ENCODE results near the gene ARMCX5. TPM values are rescaled to one million over a fixed set of nuclear protein-coding genes. Genes with fewer than 3 reads are reported as not detected.

ARMCX5 gene
- total RNA-seq, 1 experiment from 2014 or later, result 39.2 TPM

DNA sequence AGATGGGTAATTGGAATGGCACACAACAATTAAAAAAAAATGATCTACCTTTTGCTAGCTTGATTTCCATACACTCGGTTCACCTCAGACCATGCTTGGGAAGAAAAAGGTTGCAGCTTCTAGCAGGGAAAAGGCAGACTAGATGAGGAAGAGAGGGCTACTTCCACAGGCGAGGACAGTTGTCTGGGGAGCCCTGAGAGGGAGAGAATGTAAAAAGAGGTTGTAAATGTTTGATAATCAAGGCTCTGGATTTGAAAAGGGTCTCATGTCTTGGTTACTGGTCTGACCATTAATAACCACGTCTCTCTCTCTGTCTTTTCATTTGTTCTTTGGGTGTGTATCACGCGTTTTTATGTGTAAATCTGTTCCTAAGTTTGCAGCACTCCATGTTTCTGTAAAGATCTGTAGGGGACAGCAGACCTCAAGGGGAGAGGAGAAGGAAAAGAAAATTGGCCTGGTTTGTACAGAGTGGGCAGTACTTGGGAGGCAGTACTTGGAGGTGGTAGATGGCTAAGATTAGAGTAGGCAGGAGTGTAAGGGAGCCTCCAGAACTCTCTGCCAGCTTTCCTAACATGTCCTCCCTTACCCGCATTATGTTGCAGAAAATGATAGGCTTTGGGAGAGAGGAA lies 750 bp downstream of the ARMCX5 start:
- peak; percentile 19 for DNase-seq
- intact Hi-C loops (cut with micrococcal nuclease), result loop anchor here (2.0 to 5.0 kb wide), 4 partner anchors 113 to 262 kb away; partner anchors contain the start of gene GPRASP2
- peak overlapping the region; percentile 49 for H3K27ac ChIP-seq (ENCODE audit: low read length)
- H3K79me2 ChIP-seq (ENCODE audit: low read length), result peaks cover 28% of the 10 kb centered on the region
- peaks cover 15% of the 10 kb centered on the region for H3K4me1 ChIP-seq (ENCODE audit: insufficient read depth, low read length)
- ChIA-PET POLR2A (ENCODE audit: unreplicated experiment) (no interaction called here), CTCF (no interaction called here)
- H2AFZ ChIP-seq (ENCODE audit: low read length), result peak overlapping the region; percentile 98
- no peaks in the 10 kb centered on the region for H4K20me1 ChIP-seq (ENCODE audit: low read length)
- TF ChIP-seq EZH2phosphoT487 (IDR thresholded peaks at IDR 0.05; ENCODE audit: borderline replicate concordance, low read length) (no peak), EZH2 (IDR thresholded peaks at IDR 0.05; ENCODE audit: low read length, unreplicated experiment) (no peak)
- TF ChIP-seq, protein P1, sequence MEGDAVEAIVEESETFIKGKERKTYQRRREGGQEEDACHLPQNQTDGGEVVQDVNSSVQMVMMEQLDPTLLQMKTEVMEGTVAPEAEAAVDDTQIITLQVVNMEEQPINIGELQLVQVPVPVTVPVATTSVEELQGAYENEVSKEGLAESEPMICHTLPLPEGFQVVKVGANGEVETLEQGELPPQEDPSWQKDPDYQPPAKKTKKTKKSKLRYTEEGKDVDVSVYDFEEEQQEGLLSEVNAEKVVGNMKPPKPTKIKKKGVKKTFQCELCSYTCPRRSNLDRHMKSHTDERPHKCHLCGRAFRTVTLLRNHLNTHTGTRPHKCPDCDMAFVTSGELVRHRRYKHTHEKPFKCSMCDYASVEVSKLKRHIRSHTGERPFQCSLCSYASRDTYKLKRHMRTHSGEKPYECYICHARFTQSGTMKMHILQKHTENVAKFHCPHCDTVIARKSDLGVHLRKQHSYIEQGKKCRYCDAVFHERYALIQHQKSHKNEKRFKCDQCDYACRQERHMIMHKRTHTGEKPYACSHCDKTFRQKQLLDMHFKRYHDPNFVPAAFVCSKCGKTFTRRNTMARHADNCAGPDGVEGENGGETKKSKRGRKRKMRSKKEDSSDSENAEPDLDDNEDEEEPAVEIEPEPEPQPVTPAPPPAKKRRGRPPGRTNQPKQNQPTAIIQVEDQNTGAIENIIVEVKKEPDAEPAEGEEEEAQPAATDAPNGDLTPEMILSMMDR (conservative IDR thresholded peaks at IDR 0.05; ENCODE audit: low read depth, low read length), result no peak
- no peaks in the 10 kb centered on the region for H3F3A ChIP-seq (ENCODE audit: low read length, unreplicated experiment)
- H3K36me3 ChIP-seq (ENCODE audit: low read depth, low read length), result peaks cover 15% of the 10 kb centered on the region
- H3K4me2 ChIP-seq (ENCODE audit: low read length), result peak overlapping the region; percentile 81
- peak; percentile 55 for ATAC-seq
- no peaks in the 10 kb centered on the region for H3K9me2 ChIP-seq (replicated peaks; ENCODE audit: low read length)
- H3K9ac ChIP-seq (ENCODE audit: low read length), result peak overlapping the region; percentile 89
- no peaks in the 10 kb centered on the region for H3K27me3 ChIP-seq (ENCODE audit: low read length)
- H3K4me3 ChIP-seq (ENCODE audit: low read length), result peak overlapping the region; percentile 94
- no TSS peak for BruUV-seq (replicated peaks)
- H3K9me3 ChIP-seq (ENCODE audit: low read length), result no peaks in the 10 kb centered on the region

DNA sequence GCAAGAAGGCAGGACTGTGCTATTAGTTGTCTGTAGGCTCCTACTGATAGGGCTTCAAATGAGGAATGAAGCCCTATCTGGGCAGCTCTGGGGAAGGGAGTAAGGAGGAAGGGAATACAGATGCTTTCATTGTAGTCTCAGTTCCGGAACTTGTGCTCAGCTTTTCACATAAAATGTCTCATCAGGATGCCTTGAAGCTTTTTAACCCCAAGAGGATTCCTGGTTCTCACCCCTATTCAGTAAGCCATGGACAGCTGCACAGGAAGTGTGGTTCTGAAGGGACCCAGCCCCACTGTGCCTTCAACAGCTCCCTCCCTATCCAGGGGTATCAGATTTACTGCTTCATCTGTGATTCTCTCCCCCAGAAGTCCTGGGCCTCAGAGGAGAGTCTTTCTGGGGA lies 5.0 kb downstream of the ARMCX5 start:
- Histone ChIP-seq H3K4me2 (ENCODE audit: low read length) (no peak overlapping the region), H3K9ac (ENCODE audit: low read length) (no peak overlapping the region), H3K4me1 (ENCODE audit: insufficient read depth, low read length) (peaks cover 10% of the 10 kb centered on the region; the same call in 1 of the 2 replicates), H3K4me3 (ENCODE audit: low read length) (no peak overlapping the region), H3K27ac (ENCODE audit: low read length) (no peak overlapping the region), H2AFZ (ENCODE audit: low read length) (no peak overlapping the region), H3K9me3 (ENCODE audit: low read length) (no peaks in the 10 kb centered on the region), H3K27me3 (ENCODE audit: low read length) (no peaks in the 10 kb centered on the region), H3F3A (ENCODE audit: low read length, unreplicated experiment) (no peaks in the 10 kb centered on the region), H3K9me2 (replicated peaks; ENCODE audit: low read length) (no peaks in the 10 kb centered on the region), H4K20me1 (ENCODE audit: low read length) (no peaks in the 10 kb centered on the region), H3K36me3 (ENCODE audit: low read depth, low read length) (peaks cover 21% of the 10 kb centered on the region), H3K79me2 (ENCODE audit: low read length) (peaks cover 46% of the 10 kb centered on the region)
- CTCF ChIA-PET, result no interaction called here
- ATAC-seq, result no peak
- no TSS peak for BruUV-seq (replicated peaks)
- POLR2A ChIA-PET (ENCODE audit: unreplicated experiment), result no interaction called here
- TF ChIP-seq EZH2 (IDR thresholded peaks at IDR 0.05; ENCODE audit: low read length, unreplicated experiment) (no peak), EZH2phosphoT487 (IDR thresholded peaks at IDR 0.05; ENCODE audit: borderline replicate concordance, low read length) (no peak)
- TF ChIP-seq, protein P1 (conservative IDR thresholded peaks at IDR 0.05; ENCODE audit: low read depth, low read length), result no peak
- no peak for DNase-seq
- intact Hi-C loops (cut with micrococcal nuclease), result no loop called here

DNA sequence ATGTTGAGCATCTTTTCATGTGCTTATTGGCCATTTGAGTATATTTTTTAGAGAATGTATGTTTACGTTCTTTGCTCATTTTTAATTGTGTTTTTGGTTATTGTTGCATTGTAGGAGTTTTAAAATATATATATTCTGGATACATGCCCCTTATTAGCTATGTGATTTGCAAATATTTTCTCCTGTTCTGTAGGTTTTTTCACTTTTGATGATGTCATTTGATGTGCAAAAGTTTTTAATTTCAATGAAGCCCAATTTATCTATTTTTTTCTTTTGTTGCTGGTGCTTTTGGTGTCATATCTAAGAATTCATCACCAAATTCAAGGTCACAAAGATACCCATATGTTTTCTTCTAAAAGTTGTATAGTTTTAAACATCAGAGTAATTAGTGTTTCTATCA lies 6.8 kb downstream of the ARMCX5 start:
- Histone ChIP-seq H4K20me1 (ENCODE audit: low read length) (no peaks in the 10 kb centered on the region), H3K9me3 (ENCODE audit: low read length) (no peaks in the 10 kb centered on the region), H2AFZ (ENCODE audit: low read length) (no peak overlapping the region), H3K9me2 (replicated peaks; ENCODE audit: low read length) (no peaks in the 10 kb centered on the region), H3F3A (ENCODE audit: low read length, unreplicated experiment) (no peaks in the 10 kb centered on the region), H3K4me2 (ENCODE audit: low read length) (no peak overlapping the region), H3K27ac (ENCODE audit: low read length) (no peak overlapping the region), H3K79me2 (ENCODE audit: low read length) (peaks cover 41% of the 10 kb centered on the region), H3K4me3 (ENCODE audit: low read length) (no peak overlapping the region), H3K4me1 (ENCODE audit: insufficient read depth, low read length) (peaks cover 3% of the 10 kb centered on the region; the same call in 1 of the 2 replicates), H3K36me3 (ENCODE audit: low read depth, low read length) (peaks cover 18% of the 10 kb centered on the region), H3K9ac (ENCODE audit: low read length) (no peak overlapping the region), H3K27me3 (ENCODE audit: low read length) (no peaks in the 10 kb centered on the region)
- ChIA-PET CTCF (no interaction called here), POLR2A (ENCODE audit: unreplicated experiment) (no interaction called here)
- DNase-seq (no peak), ATAC-seq (no peak)
- intact Hi-C loops (cut with micrococcal nuclease), result no loop called here
- no peak for TF ChIP-seq EZH2 (IDR thresholded peaks at IDR 0.05; ENCODE audit: low read length, unreplicated experiment)
- no peak for TF ChIP-seq EZH2phosphoT487 (IDR thresholded peaks at IDR 0.05; ENCODE audit: borderline replicate concordance, low read length)
- TF ChIP-seq, protein P1 (conservative IDR thresholded peaks at IDR 0.05; ENCODE audit: low read depth, low read length), result no peak
- no TSS peak for BruUV-seq (replicated peaks)
